Measurements from ENCODE around the gene ZNF423.
"Not testable (repeated sequence)": the region's sequence is repeated elsewhere in the genome, so short reads cannot be mapped to it uniquely, and the experiment has no call there.

ZNF423 gene

GRCh38 chr16:49688036-49688697 lies 167.7 kb downstream of the ZNF423 start:
- DNase-seq: no peak

GRCh38 chr16:49687476-49688002 lies 168.4 kb downstream of the ZNF423 start:
- no peak for DNase-seq

- DNase-seq: no peak
These were observed 171.2 kb downstream of the ZNF423 start for GRCh38 chr16:49684696-49685095.

- DNase-seq: no peak
These were observed 173.2 kb downstream of the ZNF423 start for GRCh38 chr16:49682577-49683165.

- no peak for DNase-seq
These were observed 174.6 kb downstream of the ZNF423 start for GRCh38 chr16:49681217-49681883.

GRCh38 chr16:49679095-49679494 lies 176.8 kb downstream of the ZNF423 start:
- no peak for DNase-seq

GRCh38 chr16:49677661-49678060 lies 178.3 kb downstream of the ZNF423 start:
- not testable (repeated sequence) for DNase-seq

- DNase-seq: no peak
These were observed 180.5 kb downstream of the ZNF423 start for GRCh38 chr16:49675413-49675812.

GRCh38 chr16:49674990-49675389 lies 180.9 kb downstream of the ZNF423 start:
- no peak for DNase-seq

- DNase-seq: no peak
These were observed 181.5 kb downstream of the ZNF423 start for GRCh38 chr16:49674351-49674851.

GRCh38 chr16:49673442-49673841 lies 182.5 kb downstream of the ZNF423 start:
- DNase-seq: no peak

- DNase-seq: no peak
These were observed 183.2 kb downstream of the ZNF423 start for GRCh38 chr16:49672753-49673152.

GRCh38 chr16:49671333-49671732 lies 184.6 kb downstream of the ZNF423 start:
- no peak for DNase-seq

GRCh38 chr16:49670627-49671026 lies 185.3 kb downstream of the ZNF423 start:
- no peak for DNase-seq

GRCh38 chr16:49665482-49666230 lies 190.3 kb downstream of the ZNF423 start:
- DNase-seq: no peak

GRCh38 chr16:49664221-49665215 lies 191.4 kb downstream of the ZNF423 start:
- no peak for DNase-seq

GRCh38 chr16:49663081-49664065 lies 192.5 kb downstream of the ZNF423 start:
- DNase-seq: no peak

- no peak for DNase-seq
These were observed 193.3 kb downstream of the ZNF423 start for GRCh38 chr16:49662569-49662968.

GRCh38 chr16:49661465-49662187 lies 194.3 kb downstream of the ZNF423 start:
- no peak for DNase-seq

- DNase-seq: no peak
These were observed 195.3 kb downstream of the ZNF423 start for GRCh38 chr16:49660626-49661025.

All from NCI-H1417 treated with DMSO at 0.1 percent for 48 hours (cell line).